H9 (cell line): ENCODE results near the gene DNAH8. TPM values are rescaled to one million over a fixed set of nuclear protein-coding genes. Genes with fewer than 3 reads are reported as not detected.

ENCODE experiments used
- DNase-seq: peaks from one replicate; pipeline ENCODE4 v3.0.0-alpha.2; 2017
- H2AFZ ChIP-seq: one replicate; pipeline ENCODE4 v1.6.1; 2013; ENCODE audit warnings: mild to moderate bottlenecking, low read length, control low read depth, moderate library complexity
- H2AK5ac ChIP-seq: 2 replicates; pipeline ENCODE4 v1.6.1; 2013; ENCODE audit warnings: low read length, control low read depth, mixed read lengths; ENCODE audit not compliant: insufficient read length
- H2BK120ac ChIP-seq: one replicate; pipeline ENCODE4 v1.6.1; 2013; ENCODE audit warnings: low read depth, mild to moderate bottlenecking, low read length, control low read depth, inconsistent platforms; ENCODE audit not compliant: poor library complexity, severe bottlenecking
- H2BK12ac ChIP-seq: 2 replicates; pipeline ENCODE4 v1.6.1; 2013; ENCODE audit warnings: low read length, control low read depth, mixed read lengths, low read depth; ENCODE audit not compliant: insufficient read length
- H2BK15ac ChIP-seq: 2 replicates; pipeline ENCODE4 v1.6.1; 2013; ENCODE audit warnings: low read depth, low read length, control low read depth
- H2BK20ac ChIP-seq: one replicate; pipeline ENCODE4 v1.6.1; 2013; ENCODE audit warnings: low read depth, mild to moderate bottlenecking, low read length, control low read depth, inconsistent platforms; ENCODE audit not compliant: poor library complexity, severe bottlenecking
- H2BK5ac ChIP-seq: 2 replicates; pipeline ENCODE4 v1.6.1; 2013; ENCODE audit warnings: low read length, control low read depth, mixed read lengths; ENCODE audit not compliant: insufficient read length
- H3K14ac ChIP-seq: 2 replicates; pipeline ENCODE4 v1.6.1; 2013; ENCODE audit warnings: low read length, control low read depth; ENCODE audit not compliant: insufficient read depth
- H3K18ac ChIP-seq: 2 replicates; pipeline ENCODE4 v1.6.1; 2013; ENCODE audit warnings: low read depth, mild to moderate bottlenecking, mixed read lengths, low read length, control low read depth; ENCODE audit not compliant: insufficient read length
- H3K23ac ChIP-seq: 2 replicates; pipeline ENCODE4 v1.6.1; 2013; ENCODE audit warnings: low read length, control low read depth, mixed read lengths, low read depth; ENCODE audit not compliant: insufficient read length
- H3K23me2 ChIP-seq: 2 replicates; pipeline ENCODE4 v1.6.1; 2013; ENCODE audit warnings: low read depth, mild to moderate bottlenecking, mixed read lengths, low read length, control low read depth; ENCODE audit not compliant: insufficient read length, poor library complexity, severe bottlenecking
- H3K27ac ChIP-seq: 2 replicates; pipeline ENCODE4 v1.5.1; 2013; ENCODE audit warnings: low read length, control low read depth, mixed read lengths, low read depth; ENCODE audit not compliant: insufficient read length
- H3K27me3 ChIP-seq: 2 replicates; pipeline ENCODE4 v1.6.1; 2013; ENCODE audit warnings: low read length, control low read depth, inconsistent platforms; ENCODE audit not compliant: insufficient read depth
- H3K4ac ChIP-seq: 2 replicates; pipeline ENCODE4 v1.6.1; 2013; ENCODE audit warnings: low read depth, mild to moderate bottlenecking, control low read depth, inconsistent platforms, low read length, moderate library complexity
- H3K4me1 ChIP-seq: 2 replicates; pipeline ENCODE4 v1.6.1; 2013; ENCODE audit warnings: low read length, control low read depth, inconsistent platforms; ENCODE audit not compliant: insufficient read depth
- H3K4me2 ChIP-seq: 2 replicates; pipeline ENCODE4 v1.6.1; 2013; ENCODE audit warnings: low read length, control low read depth, mixed read lengths; ENCODE audit not compliant: insufficient read length, insufficient read depth
- H3K56ac ChIP-seq: 2 replicates; pipeline ENCODE4 v1.6.1; 2013; ENCODE audit warnings: low read depth, mild to moderate bottlenecking, mixed read lengths, low read length, control low read depth; ENCODE audit not compliant: insufficient read length
- H3K79me1 ChIP-seq: 2 replicates; pipeline ENCODE4 v1.6.1; 2013; ENCODE audit warnings: low read depth, mild to moderate bottlenecking, moderate library complexity, low read length, control low read depth, inconsistent platforms; ENCODE audit not compliant: insufficient read depth, poor library complexity, severe bottlenecking
- H3K79me2 ChIP-seq: 2 replicates; pipeline ENCODE4 v1.6.1; 2013; ENCODE audit warnings: low read length, control low read depth, inconsistent platforms; ENCODE audit not compliant: insufficient read depth
- H3K9ac ChIP-seq: 2 replicates; pipeline ENCODE4 v1.6.1; 2013; ENCODE audit warnings: low read length, control low read depth, mixed read lengths; ENCODE audit not compliant: insufficient read length; ENCODE audit errors: extremely low read depth
- H3K9me3 ChIP-seq: one replicate; pipeline ENCODE4 v1.6.1; 2013; ENCODE audit warnings: low read depth, low read length, inconsistent platforms; ENCODE audit not compliant: control insufficient read depth
- H3T11ph ChIP-seq: one replicate; pipeline ENCODE4 v1.6.1; 2013; ENCODE audit warnings: mild to moderate bottlenecking, low read length, control low read depth, inconsistent platforms
- H4K20me1 ChIP-seq: one replicate; pipeline ENCODE4 v1.6.1; 2013; ENCODE audit not compliant: control insufficient read depth, insufficient read length, insufficient read depth
- H4K5ac ChIP-seq: 2 replicates; pipeline ENCODE4 v1.6.1; 2013; ENCODE audit warnings: low read depth, mild to moderate bottlenecking, mixed read lengths, low read length, control low read depth; ENCODE audit not compliant: insufficient read length
- H4K8ac ChIP-seq: replicated peaks from 2 replicates; pipeline ENCODE4 v1.6.1; 2013; ENCODE audit warnings: low read length, control low read depth, mixed read lengths, low read depth; ENCODE audit not compliant: insufficient read length
- H4K91ac ChIP-seq: 2 replicates; pipeline ENCODE4 v1.6.1; 2013; ENCODE audit warnings: low read depth, mild to moderate bottlenecking, moderate library complexity, mixed read lengths, low read length, control low read depth; ENCODE audit not compliant: insufficient read length
- H3K27ac Mint-ChIP-seq, 3 experiments: 2 replicates in 2 of 3; 3 replicates in 1 of 3; pipeline ENCODE4 v1.8.0; 2020 to 2021; ENCODE audit warnings: mixed read lengths in 3 of 3, mild to moderate bottlenecking in 1 of 3, moderate library complexity in 1 of 3
- H3K27me3 Mint-ChIP-seq: 2 replicates; pipeline ENCODE4 v1.8.0; 2021; ENCODE audit warnings: low read depth, mild to moderate bottlenecking, moderate library complexity, mixed read lengths
- H3K36me3 Mint-ChIP-seq, 3 experiments: 2 replicates in 2 of 3; 3 replicates in 1 of 3; pipeline ENCODE4 v1.8.0; 2020 to 2021; ENCODE audit warnings: low read depth in 3 of 3, mixed read lengths in 3 of 3; ENCODE audit not compliant: insufficient read depth in 1 of 3
- H3K4me1 Mint-ChIP-seq, 2 experiments: 2 replicates each; pipeline ENCODE4 v1.8.0; 2020; ENCODE audit warnings: mixed read lengths in 2 of 2
- H3K4me3 Mint-ChIP-seq, 2 experiments: 2 replicates in 1 of 2; 3 replicates in 1 of 2; pipeline ENCODE4 v1.8.0; 2020 to 2021; ENCODE audit warnings: mild to moderate bottlenecking in 2 of 2, mixed read lengths in 2 of 2, moderate library complexity in 1 of 2
- H3K9me3 Mint-ChIP-seq, 2 experiments: 2 replicates in 1 of 2; 3 replicates in 1 of 2; pipeline ENCODE4 v1.8.0; 2020; ENCODE audit warnings: mild to moderate bottlenecking in 2 of 2, mixed read lengths in 2 of 2, moderate library complexity in 1 of 2
- WGBS: extraction: QIAGEN DNeasy Blood & Tissue Kit; methylation state at CpG from one replicate; pipeline ENCODE4 v1.1.7; 2013; ENCODE audit warnings: missing lambda C conversion rate, low lambda C conversion rate, mixed read lengths; ENCODE audit not compliant: insufficient read length; ENCODE audit errors: extremely low coverage; 5-methylcytosine and 5-hydroxymethylcytosine counted together
- total RNA-seq: library from RNA; stranded (reverse); gene quantifications from 2 replicates; pipeline ENCODE4 v1.2.1, GENCODE V29; 2021
- TF ChIP-seq, protein P1 (sequence below): fragments of 200-600 bp; sonication (generic); conservative IDR thresholded peaks from 3 replicates; pipeline ENCODE4 v1.8.0; 2021; ENCODE audit warnings: antibody characterized with exemption, mild to moderate bottlenecking

The DNAH8 gene
- total RNA-seq, 1 experiment from 2014 or later, result not detected

DNA sequence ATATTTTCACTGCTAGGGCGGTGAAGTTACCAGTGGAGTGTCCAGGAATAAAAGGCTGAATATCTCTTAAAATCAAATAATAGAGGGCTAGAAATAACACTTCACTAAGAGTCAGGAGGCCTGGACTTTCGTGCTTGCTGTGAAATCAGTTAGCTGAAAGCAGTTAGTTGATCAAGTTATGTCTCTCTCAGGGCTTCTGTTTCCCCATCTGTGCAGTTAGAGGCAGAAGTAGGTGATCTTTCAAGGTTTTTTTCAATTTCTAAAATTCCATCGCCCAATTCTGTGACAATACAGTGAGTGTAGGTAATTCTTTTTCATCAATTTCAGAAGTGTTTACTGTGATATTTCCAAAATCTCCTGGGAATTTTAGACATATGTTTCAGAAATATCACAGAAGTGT is 260.9 kb downstream of the DNAH8 start:
- H3K79me2 ChIP-seq, result no peaks in the 10 kb centered on the region; the same call in 1 of the 2 replicates
- no peaks in the 10 kb centered on the region for H4K20me1 ChIP-seq
- H4K5ac ChIP-seq, result no peak overlapping the region
- H2BK15ac ChIP-seq, result no peak overlapping the region
- no peak overlapping the region for H3K4ac ChIP-seq
- H3K4me1 ChIP-seq, result no peaks in the 10 kb centered on the region; the same call in 1 of the 2 replicates
- no peak overlapping the region for H3K14ac ChIP-seq
- Mint-ChIP-seq H3K27ac (no peak overlapping the region), H3K4me1 (peaks cover 19 to 21% of the 10 kb centered on the region in 2 experiments), H3K27me3 (no peaks in the 10 kb centered on the region; the same call in 1 of the 2 replicates), H3K9me3 (no peaks in the 10 kb centered on the region), H3K36me3 (no peaks in the 10 kb centered on the region), H3K4me3 (no peak overlapping the region)
- no peak overlapping the region for H2AK5ac ChIP-seq
- H2AFZ ChIP-seq, result no peak overlapping the region
- H3K18ac ChIP-seq, result no peak overlapping the region
- no peak overlapping the region for H2BK120ac ChIP-seq
- H3K79me1 ChIP-seq, result no peaks in the 10 kb centered on the region
- no peak overlapping the region for H4K91ac ChIP-seq
- H2BK20ac ChIP-seq, result no peak overlapping the region
- H3K4me2 ChIP-seq, result no peak overlapping the region
- no CpG with 5 or more reads among the region's 3 CpGs for WGBS
- H3K23me2 ChIP-seq, result no peaks in the 10 kb centered on the region
- no peak overlapping the region for H4K8ac ChIP-seq
- H2BK12ac ChIP-seq, result no peak overlapping the region
- TF ChIP-seq, protein P1, sequence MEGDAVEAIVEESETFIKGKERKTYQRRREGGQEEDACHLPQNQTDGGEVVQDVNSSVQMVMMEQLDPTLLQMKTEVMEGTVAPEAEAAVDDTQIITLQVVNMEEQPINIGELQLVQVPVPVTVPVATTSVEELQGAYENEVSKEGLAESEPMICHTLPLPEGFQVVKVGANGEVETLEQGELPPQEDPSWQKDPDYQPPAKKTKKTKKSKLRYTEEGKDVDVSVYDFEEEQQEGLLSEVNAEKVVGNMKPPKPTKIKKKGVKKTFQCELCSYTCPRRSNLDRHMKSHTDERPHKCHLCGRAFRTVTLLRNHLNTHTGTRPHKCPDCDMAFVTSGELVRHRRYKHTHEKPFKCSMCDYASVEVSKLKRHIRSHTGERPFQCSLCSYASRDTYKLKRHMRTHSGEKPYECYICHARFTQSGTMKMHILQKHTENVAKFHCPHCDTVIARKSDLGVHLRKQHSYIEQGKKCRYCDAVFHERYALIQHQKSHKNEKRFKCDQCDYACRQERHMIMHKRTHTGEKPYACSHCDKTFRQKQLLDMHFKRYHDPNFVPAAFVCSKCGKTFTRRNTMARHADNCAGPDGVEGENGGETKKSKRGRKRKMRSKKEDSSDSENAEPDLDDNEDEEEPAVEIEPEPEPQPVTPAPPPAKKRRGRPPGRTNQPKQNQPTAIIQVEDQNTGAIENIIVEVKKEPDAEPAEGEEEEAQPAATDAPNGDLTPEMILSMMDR, result no peak
- H3T11ph ChIP-seq, result no peak overlapping the region
- no peak overlapping the region for H3K23ac ChIP-seq
- no peaks in the 10 kb centered on the region for H3K9me3 ChIP-seq
- H3K56ac ChIP-seq, result no peak overlapping the region
- H3K27me3 ChIP-seq, result no peaks in the 10 kb centered on the region
- H2BK5ac ChIP-seq, result no peak overlapping the region
- H3K9ac ChIP-seq, result no peak overlapping the region
- no peak overlapping the region for H3K27ac ChIP-seq
- no peak for DNase-seq
